Activated CD4-positive, alpha-beta memory T cell treated with anti-CD3 and anti-CD28 coated beads, Interleukin-2, amount 10 ng/mL, durations not matched to agents 7 days and 5 days (primary cell): Measurements from ENCODE around the gene GABRR3. TPM values are rescaled to one million over a fixed set of nuclear protein-coding genes. Genes with fewer than 3 reads are reported as not detected.

ENCODE experiments used
- CTCF ChIA-PET: fragments of 350-600 bp; sonication (Branson Sonifier 250); formaldehyde crosslinking; loops from one replicate; lab custom pipeline; 2021; ENCODE audit warnings: antibody characterized with exemption, inconsistent platforms; lab: Charles Lee
- POLR2A ChIA-PET: fragments of 350-600 bp; sonication (Branson Sonifier 250); formaldehyde crosslinking; loops from one replicate; lab custom pipeline; 2021; ENCODE audit warnings: antibody characterized with exemption; lab: Charles Lee
- DNase-seq: peaks from one replicate; pipeline ENCODE4 v3.0.0-alpha.2; 2020
- H3K27ac Mint-ChIP-seq: one replicate; pipeline ENCODE4 v1.8.0; 2021; ENCODE audit warnings: mild to moderate bottlenecking, mixed read lengths
- H3K27me3 Mint-ChIP-seq: one replicate; pipeline ENCODE4 v1.8.0; 2021; ENCODE audit warnings: mixed read lengths
- H3K36me3 Mint-ChIP-seq: one replicate; pipeline ENCODE4 v1.8.0; 2021; ENCODE audit warnings: low read depth, mixed read lengths
- H3K4me1 Mint-ChIP-seq: one replicate; pipeline ENCODE4 v1.8.0; 2021; ENCODE audit warnings: mixed read lengths
- H3K4me3 Mint-ChIP-seq: one replicate; pipeline ENCODE4 v1.8.0; 2021; ENCODE audit warnings: mild to moderate bottlenecking, mixed read lengths
- H3K9me3 Mint-ChIP-seq: one replicate; pipeline ENCODE4 v1.8.0; 2021; ENCODE audit warnings: mixed read lengths
- total RNA-seq, 2 experiments: library from RNA; stranded (reverse); gene quantifications; one replicate each; pipeline ENCODE4 v1.2.3, GENCODE V29; 2021

GABRR3 gene
- not detected for total RNA-seq

GRCh38 chr3:98035208-98035607, at the start of gene GABRR3:
TSS of gene GABRR3 (minus strand) at chr3:98035315. CDS start at chr3:98034987, 328 bp downstream.
- H3K36me3 Mint-ChIP-seq = no peaks in the 10 kb centered on the region
- H3K27me3 Mint-ChIP-seq = peaks cover 2% of the 10 kb centered on the region
- no peaks in the 10 kb centered on the region for H3K9me3 Mint-ChIP-seq
- H3K27ac Mint-ChIP-seq = no peak within 1 kb of the TSS
- CTCF ChIA-PET = no interaction called here
- no peak within 1 kb of the TSS for H3K4me3 Mint-ChIP-seq
- H3K4me1 Mint-ChIP-seq = peaks cover 24% of the 10 kb centered on the region
- POLR2A ChIA-PET = no interaction called here
- no peak for DNase-seq

GRCh38 chr3:98073486-98073885, 38.4 kb upstream of the GABRR3 start:
- H3K27me3 Mint-ChIP-seq = peaks cover 19% of the 10 kb centered on the region
- no peak overlapping the region for H3K4me3 Mint-ChIP-seq
- no peaks in the 10 kb centered on the region for H3K4me1 Mint-ChIP-seq
- no peaks in the 10 kb centered on the region for H3K36me3 Mint-ChIP-seq
- H3K9me3 Mint-ChIP-seq = no peaks in the 10 kb centered on the region
- H3K27ac Mint-ChIP-seq = no peak overlapping the region
- ChIA-PET POLR2A (no interaction called here), CTCF (no interaction called here)
- DNase-seq = no peak

GRCh38 chr3:98070840-98071239, 35.7 kb upstream of the GABRR3 start:
- H3K4me1 Mint-ChIP-seq = no peaks in the 10 kb centered on the region
- CTCF ChIA-PET = no interaction called here
- peaks cover 16% of the 10 kb centered on the region for H3K27me3 Mint-ChIP-seq
- POLR2A ChIA-PET = no interaction called here
- no peak for DNase-seq
- no peak overlapping the region for H3K27ac Mint-ChIP-seq
- H3K4me3 Mint-ChIP-seq = no peak overlapping the region
- H3K9me3 Mint-ChIP-seq = no peaks in the 10 kb centered on the region
- no peaks in the 10 kb centered on the region for H3K36me3 Mint-ChIP-seq

- no peaks in the 10 kb centered on the region for H3K9me3 Mint-ChIP-seq
Measured at GRCh38 chr3:98068824-98069223, 33.7 kb upstream of the GABRR3 start.

GRCh38 chr3:98058244-98058960, 23.3 kb upstream of the GABRR3 start:
- POLR2A ChIA-PET = no interaction called here
- H3K27ac Mint-ChIP-seq = no peak overlapping the region
- no peaks in the 10 kb centered on the region for H3K9me3 Mint-ChIP-seq

More at GRCh38 chr3:98068824-98069223, 33.7 kb upstream of the GABRR3 start:
- Mint-ChIP-seq H3K36me3 (no peaks in the 10 kb centered on the region), H3K27me3 (peaks cover 18% of the 10 kb centered on the region), H3K4me3 (no peak overlapping the region), H3K27ac (no peak overlapping the region), H3K4me1 (no peaks in the 10 kb centered on the region)
- POLR2A ChIA-PET = interaction anchor here (1.7 kb wide), 1 partner anchor 30 kb away, joined by 3 read pairs; no protein-coding TSS in a partner anchor
- no peak for DNase-seq
- CTCF ChIA-PET = no interaction called here

GRCh38 chr3:98057631-98058030, 22.5 kb upstream of the GABRR3 start:
- H3K36me3 Mint-ChIP-seq = no peaks in the 10 kb centered on the region
- H3K4me3 Mint-ChIP-seq = no peak overlapping the region
- ChIA-PET POLR2A (no interaction called here), CTCF (no interaction called here)
- H3K27ac Mint-ChIP-seq = no peak overlapping the region
- H3K4me1 Mint-ChIP-seq = no peaks in the 10 kb centered on the region
- DNase-seq = no peak
- no peaks in the 10 kb centered on the region for H3K9me3 Mint-ChIP-seq
- peaks cover 13% of the 10 kb centered on the region for H3K27me3 Mint-ChIP-seq

More at GRCh38 chr3:98058244-98058960, 23.3 kb upstream of the GABRR3 start:
- CTCF ChIA-PET = no interaction called here
- DNase-seq = no peak
- H3K4me3 Mint-ChIP-seq = no peak overlapping the region
- peaks cover 14% of the 10 kb centered on the region for H3K27me3 Mint-ChIP-seq
- H3K4me1 Mint-ChIP-seq = no peaks in the 10 kb centered on the region
- no peaks in the 10 kb centered on the region for H3K36me3 Mint-ChIP-seq

- Mint-ChIP-seq H3K9me3 (no peaks in the 10 kb centered on the region), H3K27ac (no peak overlapping the region), H3K36me3 (no peaks in the 10 kb centered on the region), H3K4me3 (no peak overlapping the region), H3K27me3 (peaks cover 14% of the 10 kb centered on the region), H3K4me1 (no peaks in the 10 kb centered on the region)
- ChIA-PET POLR2A (interaction anchor here (1.1 kb wide), 1 partner anchor 10 kb away, joined by 3 read pairs; no protein-coding TSS in a partner anchor), CTCF (no interaction called here)
- DNase-seq = no peak
Measured at GRCh38 chr3:98056035-98056434, 20.9 kb upstream of the GABRR3 start.

GRCh38 chr3:98049271-98049670, 14.2 kb upstream of the GABRR3 start:
- Mint-ChIP-seq H3K4me1 (no peaks in the 10 kb centered on the region), H3K4me3 (no peak overlapping the region), H3K27ac (no peak overlapping the region), H3K27me3 (peaks cover 20% of the 10 kb centered on the region), H3K36me3 (no peaks in the 10 kb centered on the region), H3K9me3 (no peaks in the 10 kb centered on the region)
- POLR2A ChIA-PET = no interaction called here
- CTCF ChIA-PET = no interaction called here
- no peak for DNase-seq

- Mint-ChIP-seq H3K4me1 (no peaks in the 10 kb centered on the region), H3K4me3 (no peak overlapping the region), H3K9me3 (no peaks in the 10 kb centered on the region), H3K27ac (no peak overlapping the region), H3K27me3 (peaks cover 23% of the 10 kb centered on the region), H3K36me3 (no peaks in the 10 kb centered on the region)
- ChIA-PET CTCF (no interaction called here), POLR2A (no interaction called here)
- no peak for DNase-seq
Measured at GRCh38 chr3:98048586-98048985, 13.5 kb upstream of the GABRR3 start.

GRCh38 chr3:98041350-98041749, 6.2 kb upstream of the GABRR3 start:
- H3K36me3 Mint-ChIP-seq = peaks cover 3% of the 10 kb centered on the region
- H3K27ac Mint-ChIP-seq = no peak overlapping the region
- no peak overlapping the region for H3K4me3 Mint-ChIP-seq
- H3K27me3 Mint-ChIP-seq = peaks cover 24% of the 10 kb centered on the region
- ChIA-PET POLR2A (no interaction called here), CTCF (interaction anchor here (1.5 to 5.1 kb wide), 5 partner anchors 19 to 775 kb away, joined by 3 to 41 read pairs (median 18); no protein-coding TSS in a partner anchor)
- H3K9me3 Mint-ChIP-seq = peaks cover 5% of the 10 kb centered on the region
- no peak for DNase-seq
- peaks cover 24% of the 10 kb centered on the region for H3K4me1 Mint-ChIP-seq

- POLR2A ChIA-PET = interaction anchor here (1.2 to 2.4 kb wide), 9 partner anchors 18 to 554 kb away, joined by 3 to 14 read pairs (median 7); partner anchors contain the start of genes ARL6, CLDND1, CPOX and CRYBG3
- Mint-ChIP-seq H3K27me3 (peaks cover 22% of the 10 kb centered on the region), H3K9me3 (peaks cover 5% of the 10 kb centered on the region), H3K36me3 (peaks cover 3% of the 10 kb centered on the region), H3K27ac (peak overlapping the region; percentile 87), H3K4me3 (peak overlapping the region; percentile 76), H3K4me1 (peaks cover 24% of the 10 kb centered on the region)
- CTCF ChIA-PET = interaction anchor here (0.8 to 5.1 kb wide), 24 partner anchors 9 to 862 kb away, joined by 3 to 41 read pairs (median 5); partner anchors contain the start of genes ARL6, CLDND1, CPOX and CRYBG3
- peak; percentile 83 for DNase-seq
Measured at GRCh38 chr3:98039322-98040024, 4.4 kb upstream of the GABRR3 start.

- ChIA-PET CTCF (interaction anchor here (0.6 to 5.1 kb wide), 30 partner anchors 8 to 863 kb away, joined by 3 to 41 read pairs (median 5); partner anchors contain the start of genes ARL6, CPOX, CRYBG3 and DCBLD2), POLR2A (interaction anchor here (0.7 to 2.4 kb wide), 12 partner anchors 12 to 555 kb away, joined by 3 to 14 read pairs (median 6); partner anchors contain the start of genes ARL6, CLDND1, CPOX and CRYBG3)
- Mint-ChIP-seq H3K9me3 (peaks cover 5% of the 10 kb centered on the region), H3K27ac (peak overlapping the region; percentile 87), H3K4me3 (peak overlapping the region; percentile 76), H3K36me3 (peaks cover 3% of the 10 kb centered on the region), H3K4me1 (peaks cover 24% of the 10 kb centered on the region), H3K27me3 (peaks cover 23% of the 10 kb centered on the region)
- DNase-seq = no peak
Measured at GRCh38 chr3:98038876-98039275, 3.8 kb upstream of the GABRR3 start.

GRCh38 chr3:98038286-98038685, 3.2 kb upstream of the GABRR3 start:
- ChIA-PET CTCF (interaction anchor here (0.6 to 5.1 kb wide), 30 partner anchors 8 to 863 kb away, joined by 3 to 41 read pairs (median 4); partner anchors contain the start of genes ARL6, CLDND1, CPOX and CRYBG3), POLR2A (interaction anchor here (0.7 to 2.4 kb wide), 13 partner anchors 11 to 556 kb away, joined by 3 to 14 read pairs (median 5); partner anchors contain the start of genes ARL6, CLDND1, CPOX and CRYBG3)
- no peak for DNase-seq
- Mint-ChIP-seq H3K27me3 (peaks cover 20% of the 10 kb centered on the region), H3K9me3 (peaks cover 5% of the 10 kb centered on the region), H3K4me1 (peaks cover 24% of the 10 kb centered on the region), H3K4me3 (peak overlapping the region; percentile 40), H3K36me3 (peaks cover 3% of the 10 kb centered on the region), H3K27ac (peak overlapping the region; percentile 87)
